Cardiac septum (tissue), 1 donor: ENCODE measurements around the gene EHHADH. TPM values are rescaled to one million over a fixed set of nuclear protein-coding genes. Genes with fewer than 3 reads are reported as not detected.

Experiments used
- DNase-seq: peaks from one replicate; pipeline ENCODE4 v3.0.0-alpha.2; 2020; ENCODE audit warnings: low spot score
- intact Hi-C: fragments of 100-400 bp; cut with DNase I; formaldehyde crosslinking; loops from one replicate; pipeline ENCODE4 v1.14.0; 2022
- total RNA-seq: library from RNA; stranded (reverse); fragmentation: NEBNext Ultra II Directional; extraction: Animal tissue kit (Norgen Biotek cat#: 25700); gene quantifications from one replicate; pipeline ENCODE4 v1.2.1, GENCODE V29; 2021
- donor health status: DM: no; HTN: no; CAD: no.

Gene EHHADH
- total RNA-seq, 1 donor from 2014 or later, result 17.7 TPM

DNA sequence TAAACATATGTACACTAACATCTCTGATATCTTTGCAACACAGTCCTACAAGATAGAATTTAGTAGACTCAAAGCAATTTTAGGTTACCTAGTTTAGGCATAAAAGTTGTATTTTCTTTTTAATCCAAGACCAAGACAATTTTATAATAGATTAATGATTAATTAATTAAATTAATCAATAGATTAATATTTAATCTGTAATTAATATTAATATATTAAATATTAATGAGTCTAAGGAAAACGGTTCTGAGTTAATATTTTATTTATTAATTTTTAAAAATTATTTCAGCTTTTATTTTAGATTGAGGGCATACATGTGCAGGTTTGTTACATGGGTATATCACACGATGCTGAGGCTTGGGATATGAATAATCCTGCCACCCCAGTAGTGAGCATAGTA is 49.0 kb downstream of the EHHADH start:
- DNase-seq, result no peak
- intact Hi-C loops, result no loop called here

DNA sequence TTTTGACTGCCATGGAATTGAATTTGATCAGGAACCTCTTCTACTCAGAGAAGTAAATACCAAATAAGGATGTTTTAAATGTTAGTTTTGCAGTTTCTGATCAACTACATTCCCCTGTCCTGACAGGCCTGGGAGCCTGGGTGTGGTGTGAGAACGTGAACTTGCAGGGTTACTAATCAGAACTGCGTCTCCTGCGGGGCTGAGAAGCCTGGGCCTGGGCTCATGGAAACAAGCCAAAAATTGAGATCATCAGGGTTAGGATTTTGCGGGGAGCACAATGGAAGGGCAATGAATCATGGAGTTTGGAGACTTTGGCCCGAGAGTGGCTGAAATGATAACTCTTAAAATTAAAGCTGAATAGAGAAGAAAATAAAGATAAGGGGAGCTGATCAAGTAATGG is 53.2 kb downstream of the EHHADH start:
- DNase-seq, result no peak
- intact Hi-C loops, result no loop called here

DNA sequence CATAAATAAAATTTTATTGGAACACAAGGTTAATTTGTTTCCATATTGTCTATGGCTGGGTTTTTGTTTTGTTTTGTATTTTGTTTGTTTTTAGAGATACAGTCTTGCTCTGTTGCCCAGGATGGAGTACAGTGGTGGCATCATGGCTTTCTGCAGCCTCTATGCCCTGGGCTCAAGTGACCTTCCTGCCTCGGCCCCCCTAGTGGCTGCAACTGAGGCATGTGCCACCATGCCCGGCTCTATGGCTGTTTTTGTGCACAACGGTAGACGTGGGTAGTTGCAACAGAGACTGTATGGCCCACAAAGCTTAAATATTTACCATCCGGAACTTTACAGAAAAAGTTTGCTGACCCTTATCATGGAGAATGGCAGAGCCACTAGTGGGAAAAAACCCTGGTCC is 54.2 kb downstream of the EHHADH start:
- no peak for DNase-seq
- intact Hi-C loops, result no loop called here

DNA sequence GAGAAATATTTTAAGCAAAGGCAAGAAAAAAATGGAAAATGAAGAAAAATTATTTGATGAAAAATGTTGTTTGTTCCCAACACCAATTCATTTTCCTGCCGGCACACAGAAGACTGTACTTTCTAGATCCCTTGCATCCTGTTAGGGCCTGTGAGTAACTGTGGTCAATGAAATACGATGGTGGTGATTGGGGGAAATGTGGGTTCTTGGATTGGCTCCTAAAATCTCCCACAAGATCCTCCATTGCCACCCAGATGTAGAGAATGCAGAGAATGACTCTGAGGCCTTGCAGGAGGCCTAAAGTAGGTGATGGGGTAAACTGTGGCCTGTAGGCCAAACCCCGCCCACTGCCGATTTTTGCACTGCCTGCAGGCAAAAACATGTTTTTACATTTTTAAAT is 54.6 kb downstream of the EHHADH start:
- intact Hi-C loops, result no loop called here
- no peak for DNase-seq

GRCh38 chr3:185197068-185197467 is 56.8 kb downstream of the EHHADH start:
- intact Hi-C loops, result no loop called here
- no peak for DNase-seq

DNA sequence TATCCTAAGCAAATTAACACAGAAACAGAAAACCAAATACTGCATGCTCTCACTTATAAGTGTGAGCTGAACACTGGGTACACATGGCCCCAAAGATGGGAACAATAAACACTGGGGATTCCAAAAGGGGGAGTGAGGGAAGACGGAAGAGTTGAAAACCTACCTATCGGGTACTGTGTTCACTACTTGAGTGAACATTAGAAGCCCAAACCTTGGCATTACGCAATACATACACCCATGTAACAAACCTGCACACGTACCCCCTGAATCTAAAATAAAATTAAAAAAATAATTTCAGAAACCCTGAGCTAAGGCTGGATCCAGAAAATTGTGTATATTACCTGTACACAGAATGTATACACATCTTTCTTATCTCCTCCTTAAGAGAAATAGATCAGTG is 58.2 kb downstream of the EHHADH start:
- DNase-seq, result no peak
- intact Hi-C loops, result no loop called here

- intact Hi-C loops, result no loop called here
Observed at GRCh38 chr3:185188816-185189215, 65.0 kb downstream of the EHHADH start.

GRCh38 chr3:185187391-185187790 is 66.5 kb downstream of the EHHADH start:
- DNase-seq, result no peak
- intact Hi-C loops, result no loop called here

More at GRCh38 chr3:185188816-185189215, 65.0 kb downstream of the EHHADH start:
- no peak for DNase-seq

- intact Hi-C loops, result loop anchor here (2.0 kb wide), 1 partner anchor 302 kb away; no protein-coding TSS in a partner anchor
- no peak for DNase-seq
Observed at GRCh38 chr3:185176750-185177359, 77.0 kb downstream of the EHHADH start.

- intact Hi-C loops, result no loop called here
- peak; percentile 78 for DNase-seq
Observed at GRCh38 chr3:185175370-185175987, 78.4 kb downstream of the EHHADH start.

GRCh38 chr3:185172086-185173049 is 81.5 kb downstream of the EHHADH start:
- intact Hi-C loops, result no loop called here
- no peak for DNase-seq

GRCh38 chr3:185164428-185165217 is 89.2 kb downstream of the EHHADH start:
- intact Hi-C loops, result no loop called here
- DNase-seq, result no peak

DNA sequence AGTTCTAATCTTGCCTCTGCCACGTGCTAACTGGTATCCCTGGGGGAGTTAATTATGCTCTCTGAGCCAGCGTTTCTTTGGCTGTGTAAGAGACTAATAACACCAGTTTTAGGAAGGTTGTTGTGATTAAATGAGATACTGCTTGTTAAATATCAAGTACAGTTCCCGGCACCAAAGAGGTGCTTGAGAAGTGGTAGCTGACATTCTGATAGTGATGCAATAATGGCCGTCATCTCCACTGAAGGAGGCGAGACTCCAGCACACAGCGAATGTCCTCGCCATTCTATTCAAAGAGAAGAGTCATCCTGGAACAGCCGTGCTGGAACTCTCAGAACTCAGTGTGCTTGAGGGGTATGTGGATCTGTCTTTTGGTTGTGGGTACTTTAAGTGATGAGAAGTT is 91.2 kb downstream of the EHHADH start:
- intact Hi-C loops, result no loop called here
- DNase-seq, result no peak

DNA sequence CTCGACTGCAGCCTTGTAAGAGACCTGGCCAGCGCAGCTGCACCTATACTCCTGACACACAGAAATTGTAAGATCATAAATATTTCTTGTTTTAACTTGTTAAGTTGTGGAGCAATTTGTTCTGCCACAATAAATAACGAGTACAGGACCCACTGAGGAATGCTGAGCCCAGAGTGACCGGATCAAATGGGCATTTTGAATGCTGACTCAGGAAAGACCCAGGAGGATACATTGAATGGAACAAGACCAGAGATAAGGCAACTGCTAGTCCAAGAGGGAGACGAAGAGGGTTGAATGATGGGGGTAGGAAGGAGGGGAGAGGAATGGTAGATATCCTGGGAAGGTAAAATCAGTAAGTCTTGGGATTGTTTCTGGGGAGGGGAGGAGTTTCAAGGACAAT is 92.1 kb downstream of the EHHADH start:
- no peak for DNase-seq
- intact Hi-C loops, result no loop called here

GRCh38 chr3:185157347-185157746 is 96.5 kb downstream of the EHHADH start:
- intact Hi-C loops, result loop anchor here (10.0 kb wide), 1 partner anchor 113 kb away; no protein-coding TSS in a partner anchor

DNA sequence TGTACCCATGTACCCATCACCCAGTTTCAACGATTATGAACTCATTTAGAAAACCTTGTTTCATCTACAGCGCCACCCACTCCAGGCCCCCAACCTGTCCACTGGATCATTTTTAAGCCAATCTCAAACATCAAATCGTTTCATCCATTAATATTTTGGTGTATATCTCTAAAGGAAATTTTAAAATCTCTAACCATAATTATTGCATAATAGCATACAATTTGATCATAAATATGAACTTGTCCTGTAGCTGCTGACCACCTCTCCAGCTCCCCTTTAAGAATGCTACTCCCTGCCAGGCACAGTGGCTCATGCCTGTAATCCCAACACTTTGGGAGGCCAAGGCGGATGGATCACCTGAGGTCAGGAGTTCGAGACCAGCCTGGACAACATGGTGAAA is 98.2 kb downstream of the EHHADH start:
- intact Hi-C loops, result loop anchor here (10.0 kb wide), 1 partner anchor 111 kb away; no protein-coding TSS in a partner anchor
- no peak for DNase-seq

More at GRCh38 chr3:185157347-185157746, 96.5 kb downstream of the EHHADH start:
- DNase-seq, result no peak

DNA sequence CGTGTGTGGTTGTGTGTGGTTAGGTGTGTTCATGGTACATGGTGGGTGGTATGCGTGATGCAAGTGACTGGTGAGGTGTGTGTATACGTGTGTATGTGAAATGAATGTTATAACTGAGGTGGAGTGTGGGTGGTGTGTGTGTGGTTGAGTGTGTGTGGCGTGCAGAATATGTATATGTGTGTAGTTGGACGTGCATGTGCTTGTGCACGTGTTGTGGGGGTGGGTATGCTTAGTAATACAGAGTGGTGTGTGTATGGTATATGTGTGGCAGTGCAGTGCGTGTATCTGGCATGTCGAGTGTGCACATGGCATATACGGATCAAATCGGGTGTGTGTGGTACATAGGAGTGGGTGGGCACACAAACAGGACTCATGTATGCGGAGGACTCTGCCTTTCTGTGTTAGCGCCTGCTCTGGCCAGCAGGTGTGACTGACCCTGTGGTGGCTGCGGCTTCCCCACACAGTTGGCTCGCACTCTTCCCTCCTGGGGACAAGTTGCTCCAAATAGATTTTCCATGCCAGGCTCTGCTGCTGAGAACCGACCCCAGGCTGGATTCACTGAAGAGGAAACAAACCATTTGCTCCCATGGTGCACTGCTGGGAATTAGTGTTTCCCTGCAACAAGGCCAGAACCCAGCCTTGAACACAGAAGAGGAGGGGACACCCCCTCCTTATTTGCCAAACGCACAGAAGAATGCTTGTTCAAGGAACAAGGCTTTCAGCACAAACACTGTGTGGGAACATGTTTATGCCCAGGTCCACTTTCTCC is 99.8 kb downstream of the EHHADH start:
- no peak for DNase-seq
- intact Hi-C loops, result loop anchor here (5.0 to 10.0 kb wide), 2 partner anchors 109 to 342 kb away; partner anchors contain the start of gene VPS8

DNA sequence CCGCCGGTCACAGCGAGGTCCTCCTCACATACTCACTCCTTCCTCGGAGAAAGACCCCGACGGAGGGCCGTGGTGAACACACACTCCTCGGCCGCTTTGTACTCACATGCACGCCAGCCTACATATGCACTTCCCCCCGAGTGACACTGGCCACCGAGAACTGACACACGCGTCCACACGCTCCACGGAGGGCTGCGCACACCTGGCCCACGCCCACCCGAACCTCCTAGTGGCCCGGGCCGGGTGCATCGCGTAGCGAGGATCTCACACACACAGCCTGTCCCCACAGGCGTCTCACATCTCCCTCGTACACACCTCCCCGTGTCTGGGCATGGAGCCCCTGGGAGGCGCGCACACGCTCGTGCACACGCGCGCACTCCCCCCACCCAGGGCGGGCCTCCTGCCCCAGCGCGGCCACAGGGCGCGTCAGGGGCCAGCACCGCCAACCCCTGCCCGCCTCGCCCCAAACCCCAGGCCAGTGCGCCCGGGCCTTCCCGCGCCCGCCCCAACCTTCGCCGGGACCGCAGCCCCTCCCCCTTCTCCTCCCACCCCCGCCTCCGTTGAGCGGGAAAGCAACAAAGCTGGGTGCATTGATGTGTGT is 100.6 kb downstream of the EHHADH start:
- intact Hi-C loops, result loop anchor here (5.0 to 10.0 kb wide), 2 partner anchors 108 to 341 kb away; partner anchors contain the start of gene VPS8
- no peak for DNase-seq
